ENCODE measurements around the gene PAX5.

DNA sequence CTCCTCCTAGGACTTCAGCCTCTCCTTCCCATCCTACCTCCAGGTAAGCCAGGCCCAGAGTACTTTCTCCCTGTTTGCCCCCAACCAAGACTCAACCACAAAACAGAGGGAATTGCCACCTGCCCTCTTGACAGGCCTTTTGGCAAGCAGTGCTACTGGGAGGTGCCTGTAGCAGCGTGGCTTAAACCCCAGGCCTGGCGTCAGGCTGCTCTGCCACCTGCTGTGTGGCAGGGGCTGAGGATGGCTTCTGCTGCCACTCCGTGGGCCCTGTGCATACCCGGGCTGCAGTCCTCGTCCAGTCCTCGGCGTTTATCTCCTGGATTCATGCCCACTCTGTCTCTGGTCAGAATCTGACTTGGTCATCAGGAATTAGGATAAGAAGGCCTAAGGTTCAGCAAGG lies 163.1 kb downstream of the PAX5 start:
- TF ChIP-seq CTCF (IDR thresholded peaks at IDR 0.05) (no peak), POLR2A (IDR thresholded peaks at IDR 0.05) (no peak)

Measured in esophagus squamous epithelium (tissue), 4 donors.